ENCODE measurements around the gene RMI2.
"Not testable (repeated sequence)": the region's sequence is repeated elsewhere in the genome, so short reads cannot be mapped to it uniquely, and the experiment has no call there.

RMI2 gene

DNA sequence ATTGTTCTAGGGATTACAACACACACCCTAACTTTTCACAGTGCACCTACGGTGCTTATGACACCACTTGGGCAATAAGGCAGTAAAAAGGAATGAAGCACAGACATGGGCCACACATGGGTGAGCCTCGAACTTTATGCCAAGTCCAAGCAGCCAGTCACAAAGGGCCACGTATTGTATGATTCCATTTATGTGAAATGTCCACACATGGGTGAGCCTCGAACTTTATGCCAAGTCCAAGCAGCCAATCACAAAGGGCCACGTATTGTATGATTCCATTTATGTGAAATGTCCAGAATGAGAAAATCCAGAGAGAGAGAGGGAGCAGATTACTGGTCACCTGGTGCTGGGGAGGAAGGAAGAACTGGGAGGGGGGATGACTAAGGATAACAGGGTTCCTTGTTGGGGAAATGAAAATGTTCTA is 22.2 kb downstream of the RMI2 start (continued):
- TF ChIP-seq, protein P1, sequence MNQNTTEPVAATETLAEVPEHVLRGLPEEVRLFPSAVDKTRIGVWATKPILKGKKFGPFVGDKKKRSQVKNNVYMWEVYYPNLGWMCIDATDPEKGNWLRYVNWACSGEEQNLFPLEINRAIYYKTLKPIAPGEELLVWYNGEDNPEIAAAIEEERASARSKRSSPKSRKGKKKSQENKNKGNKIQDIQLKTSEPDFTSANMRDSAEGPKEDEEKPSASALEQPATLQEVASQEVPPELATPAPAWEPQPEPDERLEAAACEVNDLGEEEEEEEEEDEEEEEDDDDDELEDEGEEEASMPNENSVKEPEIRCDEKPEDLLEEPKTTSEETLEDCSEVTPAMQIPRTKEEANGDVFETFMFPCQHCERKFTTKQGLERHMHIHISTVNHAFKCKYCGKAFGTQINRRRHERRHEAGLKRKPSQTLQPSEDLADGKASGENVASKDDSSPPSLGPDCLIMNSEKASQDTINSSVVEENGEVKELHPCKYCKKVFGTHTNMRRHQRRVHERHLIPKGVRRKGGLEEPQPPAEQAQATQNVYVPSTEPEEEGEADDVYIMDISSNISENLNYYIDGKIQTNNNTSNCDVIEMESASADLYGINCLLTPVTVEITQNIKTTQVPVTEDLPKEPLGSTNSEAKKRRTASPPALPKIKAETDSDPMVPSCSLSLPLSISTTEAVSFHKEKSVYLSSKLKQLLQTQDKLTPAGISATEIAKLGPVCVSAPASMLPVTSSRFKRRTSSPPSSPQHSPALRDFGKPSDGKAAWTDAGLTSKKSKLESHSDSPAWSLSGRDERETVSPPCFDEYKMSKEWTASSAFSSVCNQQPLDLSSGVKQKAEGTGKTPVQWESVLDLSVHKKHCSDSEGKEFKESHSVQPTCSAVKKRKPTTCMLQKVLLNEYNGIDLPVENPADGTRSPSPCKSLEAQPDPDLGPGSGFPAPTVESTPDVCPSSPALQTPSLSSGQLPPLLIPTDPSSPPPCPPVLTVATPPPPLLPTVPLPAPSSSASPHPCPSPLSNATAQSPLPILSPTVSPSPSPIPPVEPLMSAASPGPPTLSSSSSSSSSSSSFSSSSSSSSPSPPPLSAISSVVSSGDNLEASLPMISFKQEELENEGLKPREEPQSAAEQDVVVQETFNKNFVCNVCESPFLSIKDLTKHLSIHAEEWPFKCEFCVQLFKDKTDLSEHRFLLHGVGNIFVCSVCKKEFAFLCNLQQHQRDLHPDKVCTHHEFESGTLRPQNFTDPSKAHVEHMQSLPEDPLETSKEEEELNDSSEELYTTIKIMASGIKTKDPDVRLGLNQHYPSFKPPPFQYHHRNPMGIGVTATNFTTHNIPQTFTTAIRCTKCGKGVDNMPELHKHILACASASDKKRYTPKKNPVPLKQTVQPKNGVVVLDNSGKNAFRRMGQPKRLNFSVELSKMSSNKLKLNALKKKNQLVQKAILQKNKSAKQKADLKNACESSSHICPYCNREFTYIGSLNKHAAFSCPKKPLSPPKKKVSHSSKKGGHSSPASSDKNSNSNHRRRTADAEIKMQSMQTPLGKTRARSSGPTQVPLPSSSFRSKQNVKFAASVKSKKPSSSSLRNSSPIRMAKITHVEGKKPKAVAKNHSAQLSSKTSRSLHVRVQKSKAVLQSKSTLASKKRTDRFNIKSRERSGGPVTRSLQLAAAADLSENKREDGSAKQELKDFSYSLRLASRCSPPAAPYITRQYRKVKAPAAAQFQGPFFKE (tag by site-specific recombination; IDR thresholded peaks at IDR 0.05; ENCODE audit: borderline replicate concordance) = no peak
- no peak for TF ChIP-seq ZFHX2 (tag by site-specific recombination; conservative IDR thresholded peaks at IDR 0.05)
- TF ChIP-seq ZNF214 (tag by site-specific recombination; IDR thresholded peaks at IDR 0.05; ENCODE audit: borderline replicate concordance) = no peak
- TF ChIP-seq, protein P2, sequence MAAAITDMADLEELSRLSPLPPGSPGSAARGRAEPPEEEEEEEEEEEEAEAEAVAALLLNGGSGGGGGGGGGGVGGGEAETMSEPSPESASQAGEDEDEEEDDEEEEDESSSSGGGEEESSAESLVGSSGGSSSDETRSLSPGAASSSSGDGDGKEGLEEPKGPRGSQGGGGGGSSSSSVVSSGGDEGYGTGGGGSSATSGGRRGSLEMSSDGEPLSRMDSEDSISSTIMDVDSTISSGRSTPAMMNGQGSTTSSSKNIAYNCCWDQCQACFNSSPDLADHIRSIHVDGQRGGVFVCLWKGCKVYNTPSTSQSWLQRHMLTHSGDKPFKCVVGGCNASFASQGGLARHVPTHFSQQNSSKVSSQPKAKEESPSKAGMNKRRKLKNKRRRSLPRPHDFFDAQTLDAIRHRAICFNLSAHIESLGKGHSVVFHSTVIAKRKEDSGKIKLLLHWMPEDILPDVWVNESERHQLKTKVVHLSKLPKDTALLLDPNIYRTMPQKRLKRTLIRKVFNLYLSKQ (tag by site-specific recombination; IDR thresholded peaks at IDR 0.05; ENCODE audit: borderline replicate concordance) = no peak
- TF ChIP-seq ZFP37 (tag by site-specific recombination; IDR thresholded peaks at IDR 0.05) = no peak

DNA sequence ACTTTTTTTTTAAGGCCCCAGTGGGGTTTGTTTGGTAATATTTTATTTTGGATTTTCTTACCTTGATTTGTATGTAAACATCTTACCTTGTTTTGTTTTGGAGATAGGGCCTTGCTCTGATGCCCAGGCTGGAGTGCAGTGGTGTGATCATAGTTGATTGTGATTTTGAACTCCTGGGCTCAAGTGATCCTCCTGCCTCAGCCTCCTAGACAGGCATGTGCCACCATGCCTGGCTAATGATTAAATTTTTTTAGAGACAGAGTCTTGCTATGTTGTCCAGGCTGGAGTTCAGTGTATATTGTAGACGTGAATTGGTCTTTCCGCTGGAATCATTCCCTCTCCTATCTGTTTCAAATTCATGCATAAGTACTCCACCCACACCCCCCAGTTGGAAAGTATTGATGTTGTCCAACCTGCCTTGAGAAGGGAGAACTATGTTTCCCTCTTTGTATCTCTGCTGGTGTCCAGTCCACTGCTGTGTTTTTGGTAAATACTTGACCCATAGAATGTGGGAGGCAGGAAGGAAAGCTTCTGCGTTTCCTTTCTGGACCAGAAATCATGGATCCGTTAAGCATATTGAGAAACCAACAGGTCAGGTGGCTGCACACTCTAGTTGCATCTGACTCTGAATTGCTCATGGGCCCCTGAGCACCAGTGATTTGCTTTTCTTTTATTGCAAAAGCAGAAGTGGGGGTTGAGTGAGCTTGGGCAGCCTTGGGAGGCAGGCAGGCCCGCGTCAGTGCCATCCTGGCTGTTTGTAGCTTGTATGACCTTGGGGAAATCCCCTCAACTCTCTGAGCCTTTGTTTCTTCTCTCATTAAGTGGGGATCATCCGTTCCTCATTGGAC is 25.0 kb downstream of the RMI2 start:
- Histone ChIP-seq H3K4me3 (ENCODE audit: low read depth, low read length) (no peak overlapping the region), H3K36me3 (ENCODE audit: control insufficient read depth in 2 of 2, insufficient read depth in 1 of 2, low read length in 2 of 2) (no peaks in the 10 kb centered on the region), H3K27ac (ENCODE audit: extremely low read depth, low read depth, low read length) (no peak overlapping the region), H3K4me1 (ENCODE audit: control insufficient read depth, insufficient read depth, low read length) (peaks cover 2% of the 10 kb centered on the region; the same call in 1 of the 2 replicates), H3K9me3 (ENCODE audit: control insufficient read depth, insufficient read depth, low read depth, low read length) (no peaks in the 10 kb centered on the region)
- ChIA-PET POLR2A (interaction anchor here (0.6 to 0.7 kb wide), 2 partner anchors 236 to 345 kb away, joined by 3 to 6 read pairs; no protein-coding TSS in a partner anchor), CTCF (interaction anchor here (0.6 to 1.4 kb wide), 10 partner anchors 10 to 607 kb away, joined by 3 to 4 read pairs (median 3); no protein-coding TSS in a partner anchor)
- no peak for TF ChIP-seq OVOL3 (tag by site-specific recombination; IDR thresholded peaks at IDR 0.05)
- TF ChIP-seq ZNF121 (tag by site-specific recombination; IDR thresholded peaks at IDR 0.05) = peak; percentile 22; the same call in 1 of the 2 replicates
- TF ChIP-seq ZNF19 (tag by site-specific recombination; IDR thresholded peaks at IDR 0.05; ENCODE audit: low read depth) = no peak

DNA sequence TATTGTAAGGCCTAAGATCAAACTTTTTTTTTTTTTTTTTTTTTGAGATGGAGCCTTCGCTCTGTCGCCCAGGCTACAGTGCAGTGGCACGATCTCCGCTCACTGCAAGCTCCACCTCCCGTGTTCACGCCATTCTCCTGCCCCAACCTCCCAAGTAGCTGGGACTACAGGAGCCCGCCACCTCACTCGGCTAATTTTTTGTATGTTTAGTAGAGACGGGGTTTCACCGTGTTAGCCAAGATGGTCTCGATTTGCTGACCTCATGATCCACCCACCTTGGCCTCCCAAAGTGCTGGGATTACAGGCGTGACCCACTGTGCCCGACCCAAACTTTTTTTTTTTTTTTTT is 25.6 kb downstream of the RMI2 start:
- not testable (repeated sequence) for H3K9me3 ChIP-seq (ENCODE audit: control insufficient read depth, insufficient read depth, low read depth, low read length); H3K4me1 ChIP-seq (ENCODE audit: control insufficient read depth, insufficient read depth, low read length); H3K27ac ChIP-seq (ENCODE audit: extremely low read depth, low read depth, low read length); H3K36me3 ChIP-seq (ENCODE audit: control insufficient read depth in 2 of 2, insufficient read depth in 1 of 2, low read length in 2 of 2); H3K4me3 ChIP-seq (ENCODE audit: low read depth, low read length)
- ChIA-PET CTCF (interaction anchor here (0.6 to 2.2 kb wide), 10 partner anchors 11 to 606 kb away, joined by 3 to 20 read pairs (median 3); no protein-coding TSS in a partner anchor), POLR2A (interaction anchor here (0.6 to 0.7 kb wide), 2 partner anchors 237 to 346 kb away, joined by 3 to 6 read pairs; no protein-coding TSS in a partner anchor)

DNA sequence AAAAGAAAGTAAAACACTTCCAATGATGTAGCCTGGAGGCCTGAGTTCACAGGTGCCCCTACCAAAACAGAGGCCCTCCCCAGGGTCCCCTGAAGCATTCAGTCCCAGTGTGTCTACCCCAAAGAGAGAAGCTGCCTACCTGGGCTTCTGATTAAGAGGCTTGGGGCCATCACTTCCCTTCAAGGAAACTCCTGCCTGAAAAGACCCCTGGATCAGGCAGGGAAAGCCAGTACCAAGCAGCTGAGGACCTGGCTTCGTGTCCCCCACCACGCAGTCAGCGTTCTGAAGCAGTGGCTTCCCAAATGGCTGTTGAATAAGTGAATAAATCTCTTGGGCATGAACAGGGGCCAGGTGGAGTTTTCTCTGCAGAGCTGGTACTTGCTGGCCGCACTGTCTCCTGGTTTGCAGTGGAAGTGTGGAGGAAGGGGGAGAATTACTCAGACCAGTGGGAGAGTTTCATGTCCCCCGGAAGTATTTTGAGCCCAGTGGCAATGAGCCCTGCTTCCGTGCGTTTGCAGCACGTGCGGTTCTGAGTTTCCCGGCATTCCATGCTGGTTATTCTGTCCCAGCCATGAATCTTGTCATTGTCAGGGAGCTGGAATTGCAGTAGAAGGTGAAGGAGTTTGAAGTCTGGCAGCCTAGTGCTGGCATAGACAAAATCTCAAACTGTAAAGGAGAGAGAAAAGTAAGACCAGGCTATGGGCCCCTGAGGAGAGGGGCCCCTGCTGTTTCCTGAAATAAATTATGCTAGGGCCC is 27.0 kb downstream of the RMI2 start:
- Histone ChIP-seq H3K9me3 (ENCODE audit: control insufficient read depth, insufficient read depth, low read depth, low read length) (no peaks in the 10 kb centered on the region), H3K4me1 (ENCODE audit: control insufficient read depth, insufficient read depth, low read length) (peaks cover 2% of the 10 kb centered on the region; the same call in 1 of the 2 replicates), H3K36me3 (ENCODE audit: control insufficient read depth in 2 of 2, insufficient read depth in 1 of 2, low read length in 2 of 2) (no peaks in the 10 kb centered on the region), H3K27ac (ENCODE audit: extremely low read depth, low read depth, low read length) (no peak overlapping the region), H3K4me3 (ENCODE audit: low read depth, low read length) (no peak overlapping the region)
- POLR2A ChIA-PET = interaction anchor here (1.1 kb wide), 1 partner anchor 116 kb away, joined by 6 read pairs; the partner anchor contains the start of gene SOCS1
- CTCF ChIA-PET = interaction anchor here (0.6 to 2.2 kb wide), 38 partner anchors 8 to 1513 kb away, joined by 3 to 20 read pairs (median 4); partner anchors contain the start of genes DEXI and SOCS1
- TF ChIP-seq, protein P3, sequence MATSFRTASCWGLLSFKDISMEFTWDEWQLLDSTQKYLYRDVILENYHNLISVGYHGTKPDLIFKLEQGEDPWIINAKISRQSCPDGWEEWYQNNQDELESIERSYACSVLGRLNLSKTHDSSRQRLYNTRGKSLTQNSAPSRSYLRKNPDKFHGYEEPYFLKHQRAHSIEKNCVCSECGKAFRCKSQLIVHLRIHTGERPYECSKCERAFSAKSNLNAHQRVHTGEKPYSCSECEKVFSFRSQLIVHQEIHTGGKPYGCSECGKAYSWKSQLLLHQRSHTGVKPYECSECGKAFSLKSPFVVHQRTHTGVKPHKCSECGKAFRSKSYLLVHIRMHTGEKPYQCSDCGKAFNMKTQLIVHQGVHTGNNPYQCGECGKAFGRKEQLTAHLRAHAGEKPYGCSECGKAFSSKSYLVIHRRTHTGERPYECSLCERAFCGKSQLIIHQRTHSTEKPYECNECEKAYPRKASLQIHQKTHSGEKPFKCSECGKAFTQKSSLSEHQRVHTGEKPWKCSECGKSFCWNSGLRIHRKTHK (tag by site-specific recombination; IDR thresholded peaks at IDR 0.05) = no peak
- TF ChIP-seq, protein P4, sequence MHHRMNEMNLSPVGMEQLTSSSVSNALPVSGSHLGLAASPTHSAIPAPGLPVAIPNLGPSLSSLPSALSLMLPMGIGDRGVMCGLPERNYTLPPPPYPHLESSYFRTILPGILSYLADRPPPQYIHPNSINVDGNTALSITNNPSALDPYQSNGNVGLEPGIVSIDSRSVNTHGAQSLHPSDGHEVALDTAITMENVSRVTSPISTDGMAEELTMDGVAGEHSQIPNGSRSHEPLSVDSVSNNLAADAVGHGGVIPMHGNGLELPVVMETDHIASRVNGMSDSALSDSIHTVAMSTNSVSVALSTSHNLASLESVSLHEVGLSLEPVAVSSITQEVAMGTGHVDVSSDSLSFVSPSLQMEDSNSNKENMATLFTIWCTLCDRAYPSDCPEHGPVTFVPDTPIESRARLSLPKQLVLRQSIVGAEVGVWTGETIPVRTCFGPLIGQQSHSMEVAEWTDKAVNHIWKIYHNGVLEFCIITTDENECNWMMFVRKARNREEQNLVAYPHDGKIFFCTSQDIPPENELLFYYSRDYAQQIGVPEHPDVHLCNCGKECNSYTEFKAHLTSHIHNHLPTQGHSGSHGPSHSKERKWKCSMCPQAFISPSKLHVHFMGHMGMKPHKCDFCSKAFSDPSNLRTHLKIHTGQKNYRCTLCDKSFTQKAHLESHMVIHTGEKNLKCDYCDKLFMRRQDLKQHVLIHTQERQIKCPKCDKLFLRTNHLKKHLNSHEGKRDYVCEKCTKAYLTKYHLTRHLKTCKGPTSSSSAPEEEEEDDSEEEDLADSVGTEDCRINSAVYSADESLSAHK (tag by site-specific recombination; IDR thresholded peaks at IDR 0.05) = peak; percentile 51; the same call in 1 of the 2 replicates
